Osteocyte (in vitro differentiated cells): ENCODE measurements around the gene OPN1SW. TPM values are rescaled to one million over a fixed set of nuclear protein-coding genes. Genes with fewer than 3 reads are reported as not detected.

Experiments
- DNase-seq: peaks from one replicate; pipeline ENCODE4 v3.0.0; 2021; ENCODE audit warnings: mixed read lengths; ENCODE audit not compliant: unreplicated experiment; ENCODE audit errors: extremely low spot score
- H3K27ac Mint-ChIP-seq: one replicate; pipeline ENCODE4 v1.8.0; 2021; ENCODE audit warnings: mild to moderate bottlenecking, mixed read lengths; ENCODE audit not compliant: unreplicated experiment
- H3K27me3 Mint-ChIP-seq: one replicate; pipeline ENCODE4 v1.8.0; 2021; ENCODE audit warnings: mixed read lengths; ENCODE audit not compliant: unreplicated experiment
- H3K36me3 Mint-ChIP-seq: one replicate; pipeline ENCODE4 v1.8.0; 2021; ENCODE audit warnings: mixed read lengths; ENCODE audit not compliant: unreplicated experiment
- H3K4me1 Mint-ChIP-seq: one replicate; pipeline ENCODE4 v1.8.0; 2021; ENCODE audit warnings: mixed read lengths; ENCODE audit not compliant: unreplicated experiment
- H3K4me3 Mint-ChIP-seq: one replicate; pipeline ENCODE4 v1.8.0; 2021; ENCODE audit warnings: mild to moderate bottlenecking, moderate library complexity, mixed read lengths; ENCODE audit not compliant: unreplicated experiment
- H3K9me3 Mint-ChIP-seq: one replicate; pipeline ENCODE4 v1.8.0; 2021; ENCODE audit warnings: mixed read lengths; ENCODE audit not compliant: unreplicated experiment
- CTCF ChIP-seq: fragments of 200-600 bp; sonication (generic); IDR thresholded peaks from 2 replicates; pipeline ENCODE4 v1.5.0; 2021; ENCODE audit warnings: antibody characterized with exemption, mild to moderate bottlenecking, moderate library complexity
- total RNA-seq: library from RNA; stranded (reverse); gene quantifications from 2 replicates; pipeline ENCODE4 v1.2.1, GENCODE V29; 2021

The OPN1SW gene
- total RNA-seq, 1 donor from 2014 or later: not detected

GRCh38 chr7:128791121-128791971, 15.8 kb upstream of the OPN1SW start, which contains the start of gene CCDC136:
CCDC136 (plus strand) TSS chr7:128791968; CDS start chr7:128792412, 444 bp downstream.
- Mint-ChIP-seq H3K9me3 (no peaks in the 10 kb centered on the region), H3K27me3 (peaks cover 22% of the 10 kb centered on the region), H3K27ac (no peak within 1 kb of the TSS), H3K4me3 (peak within 1 kb of the TSS; percentile 89), H3K36me3 (peaks cover 4% of the 10 kb centered on the region), H3K4me1 (peaks cover 9% of the 10 kb centered on the region)
- peak; percentile 88 for DNase-seq
- TF ChIP-seq CTCF: no peak

GRCh38 chr7:128790315-128791041, 14.9 kb upstream of the OPN1SW start:
- Mint-ChIP-seq H3K4me1 (peaks cover 9% of the 10 kb centered on the region), H3K27ac (peak overlapping the region; percentile 17), H3K4me3 (peak overlapping the region; percentile 74), H3K27me3 (peaks cover 29% of the 10 kb centered on the region), H3K36me3 (peaks cover 7% of the 10 kb centered on the region), H3K9me3 (peaks cover 5% of the 10 kb centered on the region)
- no peak for TF ChIP-seq CTCF
- no peak for DNase-seq

GRCh38 chr7:128788446-128789412, 13.1 kb upstream of the OPN1SW start:
- no peak for DNase-seq
- no peak overlapping the region for H3K4me3 Mint-ChIP-seq
- peaks cover 5% of the 10 kb centered on the region for H3K9me3 Mint-ChIP-seq
- H3K4me1 Mint-ChIP-seq: peaks cover 9% of the 10 kb centered on the region
- peaks cover 31% of the 10 kb centered on the region for H3K27me3 Mint-ChIP-seq
- no peak overlapping the region for H3K27ac Mint-ChIP-seq
- peaks cover 3% of the 10 kb centered on the region for H3K36me3 Mint-ChIP-seq
- TF ChIP-seq CTCF: no peak

- no peak overlapping the region for H3K4me3 Mint-ChIP-seq
- H3K9me3 Mint-ChIP-seq: peaks cover 5% of the 10 kb centered on the region
- no peak for TF ChIP-seq CTCF
- no peak overlapping the region for H3K27ac Mint-ChIP-seq
- peaks cover 3% of the 10 kb centered on the region for H3K36me3 Mint-ChIP-seq
- DNase-seq: no peak
- H3K27me3 Mint-ChIP-seq: peaks cover 31% of the 10 kb centered on the region
- H3K4me1 Mint-ChIP-seq: peaks cover 3% of the 10 kb centered on the region
Observed at GRCh38 chr7:128785738-128786137, 10.1 kb upstream of the OPN1SW start.
